Epithelial cell of proximal tubule (primary cell): Measurements from ENCODE around the gene TIGIT. TPM values are rescaled to one million over a fixed set of nuclear protein-coding genes. Genes with fewer than 3 reads are reported as not detected.
"Not testable (repeated sequence)": the region's sequence is repeated elsewhere in the genome, so short reads cannot be mapped to it uniquely, and the experiment has no call there.

Source experiments
- DNase-seq: peaks from one replicate; pipeline ENCODE4 v3.0.0-alpha.2; 2011; ENCODE audit warnings: low read depth
- H3K4me3 ChIP-seq: 2 replicates; pipeline ENCODE4 v1.5.1; 2011; ENCODE audit warnings: low read depth, mild to moderate bottlenecking, low read length
- CTCF ChIP-seq: conservative IDR thresholded peaks from 2 replicates; pipeline ENCODE4 v1.5.1; 2012; ENCODE audit warnings: low read depth, mild to moderate bottlenecking, low read length
- total RNA-seq: library from RNA; depleted of rRNA; stranded (reverse); fragments of >200 nt; gene quantifications from 2 replicates; pipeline ENCODE4 v1.2.3, GENCODE V29; 2015

The TIGIT gene
- total RNA-seq, 1 donor from 2014 or later, result not detected

GRCh38 chr3:114274929-114275328, 18.9 kb upstream of the TIGIT start:
- DNase-seq, result no peak
- TF ChIP-seq CTCF, result no peak
- no peak overlapping the region for H3K4me3 ChIP-seq

GRCh38 chr3:114276856-114277255, 17.0 kb upstream of the TIGIT start:
- not testable (repeated sequence) for DNase-seq, H3K4me3 ChIP-seq

- no peak overlapping the region for H3K4me3 ChIP-seq
- DNase-seq, result no peak
- no peak for TF ChIP-seq CTCF
Measured at GRCh38 chr3:114284644-114285043, 9.2 kb upstream of the TIGIT start.

GRCh38 chr3:114285648-114286230, 8.1 kb upstream of the TIGIT start:
- TF ChIP-seq CTCF, result no peak
- no peak overlapping the region for H3K4me3 ChIP-seq
- no peak for DNase-seq

GRCh38 chr3:114286266-114286665, 7.6 kb upstream of the TIGIT start:
- DNase-seq, result no peak
- no peak overlapping the region for H3K4me3 ChIP-seq
- no peak for TF ChIP-seq CTCF

GRCh38 chr3:114290911-114291901, 2.6 kb upstream of the TIGIT start:
- H3K4me3 ChIP-seq, result no peak overlapping the region
- peak; percentile 75 for TF ChIP-seq CTCF
- DNase-seq, result no peak

- no peak for TF ChIP-seq CTCF
- DNase-seq, result no peak
Measured at GRCh38 chr3:114294940-114295480, 1.2 kb downstream of the TIGIT start.

More at GRCh38 chr3:114294940-114295480, 1.2 kb downstream of the TIGIT start:
- no peak overlapping the region for H3K4me3 ChIP-seq
